ENCODE measurements around the gene CERS4. TPM values are rescaled to one million over a fixed set of nuclear protein-coding genes. Genes with fewer than 3 reads are reported as not detected.
"Not testable (repeated sequence)": the region's sequence is repeated elsewhere in the genome, so short reads cannot be mapped to it uniquely, and the experiment has no call there.

CERS4 gene
- total RNA-seq, 2 donors from 2014 or later: 170 to 176 TPM

DNA sequence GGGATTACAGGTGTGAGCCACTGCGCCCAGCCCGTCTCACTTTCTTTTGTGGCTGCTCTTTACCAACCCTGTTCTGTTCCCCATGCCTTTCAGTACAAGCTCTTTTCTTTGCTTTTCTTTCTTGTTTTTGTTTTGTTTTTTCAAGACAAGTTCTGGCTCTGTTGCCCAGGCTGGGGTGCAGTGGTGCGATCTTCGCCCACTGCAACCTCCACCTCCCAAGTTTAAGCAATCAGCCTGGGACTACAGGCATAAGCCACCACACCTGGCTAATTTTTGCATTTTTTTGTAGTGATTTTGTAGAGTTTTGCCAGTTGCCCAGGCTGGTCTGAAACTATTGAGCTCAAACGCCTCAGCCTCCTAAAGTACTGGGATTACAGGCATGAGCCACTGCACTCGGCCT, 3.7 kb downstream of the CERS4 start:
- Histone ChIP-seq H3K9me3 (no peaks in the 10 kb centered on the region), H3K27ac (no peak overlapping the region), H3K4me3 (no peak overlapping the region), H3K36me3 (no peaks in the 10 kb centered on the region), H3K4me1 (replicated peaks) (peaks cover 6% of the 10 kb centered on the region), H3K27me3 (replicated peaks; ENCODE audit: insufficient read depth) (no peaks in the 10 kb centered on the region)
- intact Hi-C loops (cut with DNase I): no loop called here
- 93% methylated on average over 6 of the region's 6 CpGs for whole genome bisulfite sequencing
- TF ChIP-seq, protein P1, sequence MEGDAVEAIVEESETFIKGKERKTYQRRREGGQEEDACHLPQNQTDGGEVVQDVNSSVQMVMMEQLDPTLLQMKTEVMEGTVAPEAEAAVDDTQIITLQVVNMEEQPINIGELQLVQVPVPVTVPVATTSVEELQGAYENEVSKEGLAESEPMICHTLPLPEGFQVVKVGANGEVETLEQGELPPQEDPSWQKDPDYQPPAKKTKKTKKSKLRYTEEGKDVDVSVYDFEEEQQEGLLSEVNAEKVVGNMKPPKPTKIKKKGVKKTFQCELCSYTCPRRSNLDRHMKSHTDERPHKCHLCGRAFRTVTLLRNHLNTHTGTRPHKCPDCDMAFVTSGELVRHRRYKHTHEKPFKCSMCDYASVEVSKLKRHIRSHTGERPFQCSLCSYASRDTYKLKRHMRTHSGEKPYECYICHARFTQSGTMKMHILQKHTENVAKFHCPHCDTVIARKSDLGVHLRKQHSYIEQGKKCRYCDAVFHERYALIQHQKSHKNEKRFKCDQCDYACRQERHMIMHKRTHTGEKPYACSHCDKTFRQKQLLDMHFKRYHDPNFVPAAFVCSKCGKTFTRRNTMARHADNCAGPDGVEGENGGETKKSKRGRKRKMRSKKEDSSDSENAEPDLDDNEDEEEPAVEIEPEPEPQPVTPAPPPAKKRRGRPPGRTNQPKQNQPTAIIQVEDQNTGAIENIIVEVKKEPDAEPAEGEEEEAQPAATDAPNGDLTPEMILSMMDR (IDR thresholded peaks at IDR 0.05): no peak
- TF ChIP-seq POLR2AphosphoS5 (IDR thresholded peaks at IDR 0.05) (no peak), POLR2A (IDR thresholded peaks at IDR 0.05) (no peak)
- DNase-seq (ENCODE audit: low spot score): no peak

DNA sequence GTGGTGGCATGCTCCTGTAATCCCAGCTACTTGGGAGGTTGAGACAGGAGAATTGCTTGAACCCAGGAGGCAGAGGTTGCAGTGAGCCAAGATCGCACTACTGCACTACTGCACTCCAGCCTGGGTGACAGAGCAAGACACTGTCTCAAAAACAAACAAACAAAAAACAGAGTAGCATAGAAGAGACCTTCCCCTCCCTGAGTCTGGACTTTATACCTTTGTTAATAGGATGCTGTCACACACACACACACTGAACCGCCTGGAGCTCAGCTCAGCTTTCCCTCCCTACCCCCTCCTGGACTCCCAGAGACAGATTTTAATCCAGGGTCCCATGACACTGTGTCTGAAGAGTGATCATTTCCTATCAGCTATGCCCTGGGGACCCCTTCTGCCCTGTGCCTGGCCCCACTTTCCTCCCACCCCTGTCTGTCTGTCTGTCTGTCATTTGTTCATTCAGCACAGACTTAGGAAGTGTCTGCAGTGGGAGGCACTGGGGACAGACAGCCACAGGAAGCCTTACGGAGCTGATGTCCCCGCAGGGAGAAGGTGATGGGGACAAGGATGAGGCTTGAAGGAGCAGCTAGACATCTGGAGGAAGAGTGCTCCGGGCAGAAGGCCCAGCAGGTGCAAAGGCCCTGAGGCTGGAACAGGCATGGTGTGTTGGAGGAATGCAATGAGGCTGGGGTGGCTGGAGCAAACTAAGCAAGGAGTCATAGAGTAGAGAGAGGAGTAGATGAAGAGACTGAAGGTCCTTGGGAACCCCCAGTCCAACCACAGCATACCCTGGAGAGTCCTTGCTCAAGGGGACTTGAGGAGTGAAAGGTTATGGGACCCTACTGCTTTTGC, 4.9 kb downstream of the CERS4 start:
- Histone ChIP-seq H3K27ac (no peak overlapping the region), H3K36me3 (no peaks in the 10 kb centered on the region), H3K4me1 (replicated peaks) (no peaks in the 10 kb centered on the region), H3K4me3 (no peak overlapping the region), H3K27me3 (replicated peaks; ENCODE audit: insufficient read depth) (no peaks in the 10 kb centered on the region), H3K9me3 (no peaks in the 10 kb centered on the region)
- intact Hi-C loops (cut with DNase I): no loop called here
- TF ChIP-seq, protein P1 (IDR thresholded peaks at IDR 0.05): no peak
- TF ChIP-seq POLR2AphosphoS5 (IDR thresholded peaks at IDR 0.05) (no peak), POLR2A (IDR thresholded peaks at IDR 0.05) (no peak)
- 98% methylated on average over 5 of the region's 5 CpGs for whole genome bisulfite sequencing
- DNase-seq (ENCODE audit: low spot score): no peak

DNA sequence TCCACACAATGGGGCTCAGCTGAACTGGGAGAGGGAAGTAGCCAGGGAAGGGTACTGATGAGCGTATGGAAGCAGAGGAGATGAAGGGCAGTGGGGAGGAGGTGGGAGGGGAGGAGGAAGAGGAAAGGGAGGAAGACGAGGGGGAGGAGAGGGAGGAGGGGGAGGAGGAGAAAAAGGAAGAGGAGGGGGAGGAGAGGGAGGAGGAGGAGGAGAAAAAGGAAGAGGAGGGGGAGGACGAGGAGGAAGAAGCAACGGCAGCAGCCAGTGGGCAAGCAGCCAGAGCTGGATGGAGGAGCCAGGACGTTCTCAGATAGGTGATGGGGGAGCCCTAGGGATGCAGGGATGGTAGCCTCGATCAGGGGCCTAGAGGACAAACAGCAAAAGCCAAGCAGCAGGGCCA, 5.6 kb downstream of the CERS4 start:
- 39% methylated on average over 6 of the region's 6 CpGs for WGBS
- no peak for DNase-seq (ENCODE audit: low spot score)
- intact Hi-C loops (cut with DNase I): no loop called here
- Histone ChIP-seq H3K27me3 (replicated peaks; ENCODE audit: insufficient read depth) (no peaks in the 10 kb centered on the region), H3K9me3 (no peaks in the 10 kb centered on the region), H3K27ac (no peak overlapping the region), H3K36me3 (no peaks in the 10 kb centered on the region), H3K4me3 (no peak overlapping the region), H3K4me1 (replicated peaks) (no peaks in the 10 kb centered on the region)
- TF ChIP-seq POLR2A (IDR thresholded peaks at IDR 0.05) (no peak), POLR2AphosphoS5 (IDR thresholded peaks at IDR 0.05) (no peak)
- TF ChIP-seq, protein P1 (IDR thresholded peaks at IDR 0.05): no peak

DNA sequence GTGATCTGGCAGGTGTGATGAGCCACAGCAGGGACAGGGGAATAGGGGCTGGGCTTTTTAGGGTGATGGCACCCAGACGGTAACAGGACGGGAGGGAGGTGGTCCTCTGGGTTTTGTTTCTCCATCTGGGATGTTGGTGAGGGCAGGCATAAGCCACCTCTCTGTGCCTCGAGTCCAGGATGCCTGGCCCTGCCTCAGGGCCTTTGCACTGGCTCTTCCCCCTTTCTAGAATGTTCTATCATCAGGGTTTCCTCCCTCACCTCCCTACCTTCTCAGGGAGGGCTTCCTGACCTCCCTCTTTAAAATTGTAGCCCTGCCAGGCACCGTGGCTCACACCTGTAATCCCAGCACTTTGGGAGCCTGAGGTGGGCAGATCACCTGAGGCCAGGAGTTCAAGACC, 6.6 kb downstream of the CERS4 start:
- TF ChIP-seq POLR2AphosphoS5 (IDR thresholded peaks at IDR 0.05) (no peak), POLR2A (IDR thresholded peaks at IDR 0.05) (no peak)
- TF ChIP-seq, protein P1 (IDR thresholded peaks at IDR 0.05): no peak
- H3K4me1 ChIP-seq (replicated peaks): no peaks in the 10 kb centered on the region
- WGBS: 92% methylated on average over 4 of the region's 4 CpGs
- no peaks in the 10 kb centered on the region for H3K36me3 ChIP-seq
- no peak for DNase-seq (ENCODE audit: low spot score)
- H3K9me3 ChIP-seq: no peaks in the 10 kb centered on the region
- no peak overlapping the region for H3K4me3 ChIP-seq
- no peak overlapping the region for H3K27ac ChIP-seq
- intact Hi-C loops (cut with DNase I): no loop called here
- no peaks in the 10 kb centered on the region for H3K27me3 ChIP-seq (replicated peaks; ENCODE audit: insufficient read depth)

DNA sequence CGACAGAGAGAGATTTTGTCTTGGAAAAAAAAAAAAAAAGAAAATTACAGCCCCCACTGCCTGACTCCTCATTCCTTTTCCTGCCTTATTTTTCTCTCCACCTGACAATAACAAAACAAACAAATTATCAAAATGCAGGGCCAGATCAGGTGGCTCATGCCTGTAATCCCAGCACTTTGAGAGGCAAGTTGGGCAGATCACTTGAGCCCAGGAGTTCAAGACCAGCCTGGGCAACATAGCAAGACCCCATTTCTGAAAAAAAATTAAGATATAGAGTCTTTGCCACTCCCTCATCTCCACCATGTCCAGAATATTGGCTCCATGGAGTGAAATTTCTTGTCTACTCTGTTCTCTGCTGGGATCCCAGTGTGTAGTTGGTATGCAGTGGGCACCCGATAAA, 7.2 kb downstream of the CERS4 start:
- DNase-seq (ENCODE audit: low spot score): no peak
- H3K36me3 ChIP-seq: no peaks in the 10 kb centered on the region
- TF ChIP-seq, protein P1 (IDR thresholded peaks at IDR 0.05): no peak
- no peaks in the 10 kb centered on the region for H3K4me1 ChIP-seq (replicated peaks)
- no peak overlapping the region for H3K4me3 ChIP-seq
- intact Hi-C loops (cut with DNase I): no loop called here
- WGBS: 80% methylated on average over 2 of the region's 2 CpGs
- H3K27ac ChIP-seq: no peak overlapping the region
- no peaks in the 10 kb centered on the region for H3K9me3 ChIP-seq
- no peaks in the 10 kb centered on the region for H3K27me3 ChIP-seq (replicated peaks; ENCODE audit: insufficient read depth)

DNA sequence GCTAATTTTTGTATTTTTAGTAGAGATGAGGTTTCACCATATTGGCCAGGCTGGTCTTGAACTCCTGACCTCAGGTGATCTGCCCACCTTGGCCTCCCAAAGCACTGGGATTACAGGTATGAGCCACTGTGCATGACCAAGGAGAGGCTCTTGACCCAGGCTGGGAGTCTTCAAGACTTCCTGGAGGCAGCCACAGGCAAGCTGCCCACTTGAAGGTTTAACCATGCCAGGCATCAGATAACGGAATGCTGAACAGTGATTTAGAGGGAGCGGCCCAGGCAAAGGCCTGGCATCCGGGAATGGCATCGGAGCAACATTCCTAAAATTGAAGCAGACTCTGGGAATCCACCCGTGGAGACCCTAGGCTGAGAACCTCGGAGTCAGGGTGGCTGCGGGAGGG, 9.0 kb downstream of the CERS4 start:
- H3K4me3 ChIP-seq; H3K9me3 ChIP-seq; DNase-seq (ENCODE audit: low spot score); H3K4me1 ChIP-seq (replicated peaks); H3K27me3 ChIP-seq (replicated peaks; ENCODE audit: insufficient read depth); intact Hi-C loops (cut with DNase I); H3K36me3 ChIP-seq; H3K27ac ChIP-seq: not testable (repeated sequence)
- 80% methylated on average over 7 of the region's 7 CpGs for WGBS

All from prostate gland (tissue), 2 donors.